GM21390 (cell line): ENCODE data around the gene FLT1.

Experiments
- ATAC-seq: cut with Tn5 transposase; IDR thresholded peaks from one replicate; pipeline ENCODE4 v1.9.1; 2021; ENCODE audit not compliant: unreplicated experiment

FLT1 gene

DNA sequence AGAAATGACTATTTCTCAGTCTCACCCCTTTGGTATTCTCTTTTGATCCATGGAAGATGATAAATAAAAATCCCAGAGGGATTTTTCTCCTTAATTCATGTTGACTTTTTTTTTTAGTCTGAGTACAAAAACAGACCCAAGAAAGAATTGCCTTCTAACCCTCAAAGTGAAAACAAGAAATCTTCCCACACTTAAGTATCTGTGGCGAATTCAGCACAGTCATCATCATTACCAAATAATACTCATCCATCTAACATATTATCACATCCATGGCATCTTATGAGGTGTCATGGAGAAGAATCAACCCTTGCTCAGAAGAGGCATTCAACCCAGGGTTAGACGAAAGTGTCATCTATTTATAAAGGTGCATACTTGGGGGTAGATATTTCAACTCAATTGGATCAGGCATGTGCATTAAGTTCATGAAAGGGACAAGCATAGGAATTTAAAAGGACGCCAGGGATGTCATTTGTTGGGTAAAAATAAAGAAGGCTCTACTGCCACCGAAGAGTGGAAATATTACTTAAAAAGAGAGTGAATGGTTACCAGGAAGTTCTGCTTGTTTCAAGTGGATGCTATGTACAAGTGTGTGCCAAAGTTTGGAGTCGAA lies 101.9 kb downstream of the FLT1 start:
- no peak for ATAC-seq

DNA sequence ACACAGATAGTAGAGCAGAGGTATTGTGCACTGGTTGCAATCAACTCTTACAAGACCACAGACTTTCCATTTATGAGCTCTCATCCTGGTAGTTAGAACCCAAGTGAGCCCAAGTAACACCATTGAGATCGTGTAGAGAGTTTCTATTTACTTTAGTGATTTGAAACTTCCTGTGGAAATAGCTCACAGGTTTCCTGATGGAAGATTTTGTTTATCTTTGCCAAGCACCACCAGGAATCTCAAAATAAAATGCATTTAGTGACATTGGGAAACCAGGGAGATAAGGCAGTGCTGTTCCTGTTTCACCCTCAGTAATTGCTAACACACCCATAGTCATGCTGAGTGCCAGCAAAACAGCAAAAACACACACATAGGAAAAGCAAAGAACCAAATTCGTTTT lies 102.5 kb downstream of the FLT1 start:
- ATAC-seq, result no peak

DNA sequence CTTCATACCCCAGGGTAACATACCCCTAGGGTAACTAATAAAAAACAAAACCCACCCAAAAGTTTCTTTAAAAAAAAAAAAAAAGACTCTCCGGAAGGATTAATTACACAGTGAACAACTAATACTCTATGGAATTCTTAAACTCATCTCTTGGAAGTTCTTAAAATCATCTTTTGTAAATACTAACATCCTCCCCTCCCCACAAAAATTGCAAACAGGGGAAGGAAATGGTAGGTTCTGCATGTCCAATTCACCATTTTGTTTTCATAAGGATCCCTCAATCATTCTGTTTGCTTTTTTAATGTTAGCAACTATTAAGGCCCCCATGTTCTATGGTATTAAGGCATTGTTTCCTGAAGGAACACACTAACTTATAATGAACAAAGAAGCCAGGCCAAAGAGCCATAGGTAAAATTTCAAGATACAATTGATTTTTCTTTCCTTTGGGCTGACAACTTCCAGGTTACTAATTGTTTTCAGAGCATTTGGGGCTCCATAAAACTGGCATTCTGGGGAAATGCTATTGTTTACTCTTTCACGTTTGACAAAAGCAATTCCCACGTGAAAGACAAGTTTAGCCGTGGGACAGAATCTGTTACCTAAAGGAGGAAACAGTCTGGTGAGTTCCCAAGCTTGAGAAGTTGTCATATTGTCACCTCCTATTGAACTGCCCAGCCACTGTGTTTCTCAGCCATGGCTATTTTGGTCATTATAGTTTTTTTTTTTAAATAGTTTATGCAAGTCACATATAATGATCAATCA lies 107.0 kb downstream of the FLT1 start:
- ATAC-seq, result no peak

DNA sequence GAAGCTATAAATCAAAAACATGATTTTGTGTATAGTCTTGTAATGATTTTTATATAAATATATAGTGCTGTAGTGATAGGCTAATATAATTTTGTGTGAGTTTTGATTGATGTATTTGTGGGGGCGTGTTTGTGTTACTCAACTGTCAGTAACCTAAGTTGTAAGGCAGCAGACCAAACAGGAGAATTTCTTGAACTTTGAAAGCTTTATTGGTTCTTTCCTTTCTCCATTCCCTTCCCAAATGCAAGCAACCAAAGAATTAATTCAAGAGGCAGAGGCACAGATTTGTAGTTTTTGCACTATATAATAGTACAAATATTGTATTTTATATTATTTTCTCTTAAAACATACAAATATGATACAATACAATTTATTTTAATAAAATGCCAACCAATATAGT lies 109.6 kb downstream of the FLT1 start:
- ATAC-seq, result no peak

DNA sequence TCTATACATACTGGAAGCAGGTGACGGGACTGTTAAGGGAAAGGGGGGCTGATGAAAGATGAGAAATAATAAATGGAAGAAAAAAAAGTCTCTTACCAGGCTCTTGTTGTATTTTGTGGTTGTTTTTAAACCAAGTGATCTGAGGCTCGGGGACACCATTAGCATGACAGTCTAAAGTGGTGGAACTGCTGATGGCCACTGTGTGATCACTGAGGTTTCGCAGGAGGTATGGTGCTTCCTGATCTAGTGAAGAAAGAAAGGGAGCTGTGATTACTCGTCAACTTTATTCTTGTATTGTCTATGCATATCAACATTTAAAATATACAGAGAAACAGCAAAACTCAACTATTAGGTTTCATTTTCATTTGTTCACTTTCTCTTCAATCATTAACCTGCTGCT lies 110.1 kb downstream of the FLT1 start:
- ATAC-seq, result no peak

DNA sequence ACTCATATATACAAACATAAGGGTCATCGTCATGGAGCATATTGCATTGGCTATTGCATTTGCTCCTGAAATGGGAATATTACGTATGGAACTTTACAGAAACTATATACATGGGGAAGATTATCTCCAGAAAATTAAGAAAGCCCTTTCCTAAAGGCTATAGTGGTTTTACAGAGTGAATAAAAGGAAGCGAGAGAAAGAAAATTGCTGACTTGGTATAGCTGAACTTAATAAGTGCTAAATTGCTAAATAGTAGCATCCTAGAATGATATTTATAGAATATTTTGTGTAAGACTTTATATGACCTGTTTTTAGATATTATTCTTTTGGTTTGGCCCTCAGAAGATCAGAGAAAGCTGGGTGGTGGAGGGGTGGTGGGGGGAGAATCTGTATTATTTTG lies 114.6 kb downstream of the FLT1 start:
- no peak for ATAC-seq

DNA sequence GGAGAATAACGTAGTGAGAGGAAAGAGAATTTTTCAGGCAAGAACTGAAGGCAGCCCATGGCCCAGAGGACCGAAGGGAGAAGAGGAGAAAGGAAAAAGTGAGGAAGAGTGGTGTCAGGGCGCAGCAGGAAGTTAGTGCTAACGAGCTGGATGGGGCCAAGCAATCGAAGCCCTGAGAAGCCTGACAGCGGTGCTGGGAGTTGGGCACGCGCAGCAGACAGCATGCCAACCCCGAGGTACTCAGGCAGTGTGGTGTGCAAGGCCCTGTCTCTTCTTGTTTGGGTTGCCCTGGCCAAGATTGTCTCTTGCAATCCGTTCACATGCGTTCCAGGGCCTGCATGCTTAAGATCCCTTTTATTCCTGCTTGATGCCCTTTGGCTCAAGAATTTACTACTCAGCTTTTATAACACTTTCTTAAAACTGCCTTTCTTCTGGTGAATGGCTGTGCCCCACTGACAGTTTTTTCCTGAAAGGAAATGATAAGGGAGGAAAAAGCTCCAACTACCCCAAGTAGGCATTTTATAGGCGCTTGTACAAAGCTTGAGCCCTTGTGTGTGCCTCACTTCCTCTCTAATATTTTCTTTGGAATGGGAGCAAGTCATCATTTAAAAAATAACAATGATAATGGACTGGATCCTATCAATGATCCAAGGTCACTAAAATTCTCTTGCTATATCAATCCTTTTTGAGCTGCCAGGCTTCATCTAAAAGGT lies 115.4 kb downstream of the FLT1 start:
- ATAC-seq, result no peak

DNA sequence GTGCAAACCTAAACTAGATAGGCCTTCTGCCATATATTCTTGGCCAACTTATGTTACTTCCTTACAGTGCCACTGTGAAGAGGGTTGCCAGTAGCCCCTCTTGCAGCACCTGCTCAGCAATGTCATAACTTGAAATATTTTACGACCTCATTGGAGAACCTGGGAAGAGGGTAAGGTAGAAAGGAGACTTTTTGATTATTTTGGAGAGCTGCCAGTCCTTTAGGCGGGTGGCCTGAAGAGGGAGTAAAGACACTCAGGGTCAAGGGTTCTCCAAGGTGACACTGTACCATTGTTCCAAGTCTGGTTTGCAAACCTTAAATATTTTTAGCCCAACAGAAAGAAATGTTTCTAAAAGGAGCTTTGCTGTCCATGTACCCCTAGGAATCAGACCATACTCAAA lies 118.3 kb downstream of the FLT1 start:
- ATAC-seq, result no peak

DNA sequence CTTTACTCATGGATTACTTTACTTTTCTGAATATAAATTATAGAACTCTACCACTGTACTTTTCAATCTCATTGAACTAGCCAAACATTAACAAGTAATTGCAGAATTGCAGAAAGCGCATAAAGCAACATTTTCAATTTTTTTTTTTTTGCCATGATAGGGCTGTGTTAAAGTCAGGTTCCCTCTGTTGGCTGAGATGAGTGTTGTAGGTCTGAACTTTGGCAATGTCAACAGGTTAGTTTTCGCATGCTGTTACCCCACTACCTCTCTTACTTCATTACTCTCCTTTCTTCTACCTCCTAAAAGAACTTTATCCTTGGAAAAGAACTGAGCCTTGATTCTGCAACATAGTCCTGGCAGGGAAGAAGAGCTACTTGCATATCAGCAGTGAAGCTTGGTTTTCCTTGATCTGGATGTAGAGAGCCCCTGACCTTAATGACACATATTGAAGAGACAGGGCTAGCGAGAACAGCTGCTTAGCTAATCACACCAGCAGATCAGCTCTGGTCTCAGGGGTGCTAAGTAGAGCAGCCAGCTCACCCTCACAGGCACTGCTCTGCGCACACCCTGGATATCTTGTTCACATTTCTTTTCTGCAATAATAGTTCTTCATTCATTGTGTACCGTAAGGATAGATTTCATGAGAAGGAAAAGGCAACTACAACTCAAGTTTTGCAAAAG lies 119.5 kb downstream of the FLT1 start:
- no peak for ATAC-seq

DNA sequence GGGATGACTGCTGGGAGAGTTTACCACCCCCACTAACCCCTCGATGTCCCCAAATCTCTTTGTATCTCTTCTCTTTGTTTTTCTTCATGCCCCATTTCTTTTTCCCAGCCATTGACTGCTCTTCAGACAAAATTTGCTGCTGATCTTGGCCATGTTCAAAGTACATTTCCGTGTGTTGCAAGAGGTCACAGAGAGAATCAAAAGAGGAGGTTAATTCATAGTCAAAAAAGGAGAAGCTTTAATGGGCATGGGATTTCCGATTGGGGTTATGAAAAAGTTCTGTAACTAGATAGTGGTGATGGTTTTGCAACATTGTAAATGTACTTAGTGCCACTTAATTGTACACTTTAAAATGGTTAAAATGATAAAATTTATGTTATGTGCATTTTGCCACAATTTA lies 121.1 kb downstream of the FLT1 start:
- ATAC-seq, result no peak

DNA sequence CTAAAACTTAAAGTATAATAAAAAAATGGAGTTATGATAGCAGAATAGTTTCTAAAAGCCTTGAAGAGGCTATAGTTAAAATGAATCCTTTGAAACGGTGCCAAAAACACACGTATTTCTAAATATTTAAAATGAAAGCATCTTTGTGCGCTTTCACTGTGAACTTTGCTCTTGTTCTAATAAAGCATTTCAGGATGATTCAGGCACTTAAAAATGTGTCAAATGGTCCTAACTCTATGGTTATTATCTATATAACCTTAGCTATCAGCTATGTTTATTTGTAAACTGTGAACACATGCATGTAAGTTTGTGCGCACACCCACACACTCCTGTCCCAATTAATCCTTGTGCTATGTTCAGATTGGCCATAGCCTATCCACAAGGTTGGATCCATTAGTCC lies 124.5 kb downstream of the FLT1 start:
- no peak for ATAC-seq

DNA sequence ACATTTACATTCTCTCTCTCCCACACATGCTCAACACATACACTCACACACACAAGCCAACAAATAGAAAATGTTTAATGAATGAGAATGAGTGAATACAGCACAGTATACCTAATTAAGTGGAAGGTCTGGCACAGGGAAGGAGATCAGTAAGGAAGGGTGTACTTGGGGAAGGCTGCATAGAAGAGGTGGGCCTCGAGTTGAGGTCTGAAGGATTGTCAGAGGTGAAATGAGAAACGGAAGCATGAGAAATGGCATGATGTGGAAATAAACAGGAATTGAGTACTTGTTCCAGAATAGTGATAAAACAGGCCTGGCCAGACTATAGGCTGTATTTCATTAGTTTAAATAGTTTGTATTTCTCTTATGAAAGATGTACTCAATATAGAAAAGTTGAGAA lies 136.2 kb downstream of the FLT1 start:
- no peak for ATAC-seq

DNA sequence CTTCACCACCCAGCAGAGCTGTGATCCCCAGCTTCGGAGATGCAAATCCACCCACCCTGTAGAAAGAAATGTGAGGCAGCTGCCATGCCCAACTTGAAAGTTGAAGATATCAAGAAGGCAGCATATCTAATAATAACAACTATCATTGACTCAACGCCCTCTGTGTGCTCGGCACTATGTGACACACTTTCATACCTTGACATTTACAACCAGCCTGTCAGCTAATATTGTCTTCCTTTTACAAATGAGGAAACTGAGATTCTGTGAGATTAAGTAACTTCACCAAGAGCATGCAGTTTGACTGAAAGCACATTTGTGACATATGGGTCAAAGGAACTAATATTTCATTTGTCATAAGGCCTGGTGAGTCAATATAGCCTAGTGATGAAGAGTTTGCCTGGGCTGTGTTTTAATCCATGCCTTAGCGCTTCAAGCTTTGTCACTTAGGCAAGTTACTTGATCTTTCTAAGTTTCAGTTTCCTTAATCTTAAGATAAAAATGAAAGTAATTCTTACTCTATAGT lies 137.0 kb downstream of the FLT1 start:
- ATAC-seq, result no peak

DNA sequence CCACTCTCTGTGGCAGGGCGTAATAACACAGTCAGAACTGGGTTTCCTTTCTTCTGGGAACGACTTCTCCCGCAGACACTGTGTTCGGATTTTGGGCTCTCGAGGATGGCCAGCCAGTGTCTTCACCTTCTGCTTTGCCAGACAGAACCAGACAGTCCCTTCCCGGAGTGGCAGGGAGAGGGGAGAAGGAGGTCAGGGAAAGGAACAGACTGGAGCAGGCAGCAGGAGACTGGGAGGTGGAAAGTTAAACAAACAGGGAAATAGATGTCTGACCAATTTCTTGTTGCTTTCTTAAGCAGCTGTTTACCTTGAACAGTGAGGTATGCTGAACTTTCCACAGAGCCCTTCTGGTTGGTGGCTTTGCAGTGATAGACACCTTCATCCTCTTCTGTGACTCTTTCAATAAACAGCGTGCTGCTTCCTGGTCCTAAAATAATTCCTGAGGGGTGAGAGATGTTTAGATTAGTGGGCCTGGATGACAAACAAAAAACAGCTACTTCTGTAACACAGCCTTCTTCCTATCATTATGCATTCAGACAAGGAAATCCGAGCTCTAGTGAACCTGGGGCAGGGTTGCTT lies 137.6 kb downstream of the FLT1 start:
- no peak for ATAC-seq

DNA sequence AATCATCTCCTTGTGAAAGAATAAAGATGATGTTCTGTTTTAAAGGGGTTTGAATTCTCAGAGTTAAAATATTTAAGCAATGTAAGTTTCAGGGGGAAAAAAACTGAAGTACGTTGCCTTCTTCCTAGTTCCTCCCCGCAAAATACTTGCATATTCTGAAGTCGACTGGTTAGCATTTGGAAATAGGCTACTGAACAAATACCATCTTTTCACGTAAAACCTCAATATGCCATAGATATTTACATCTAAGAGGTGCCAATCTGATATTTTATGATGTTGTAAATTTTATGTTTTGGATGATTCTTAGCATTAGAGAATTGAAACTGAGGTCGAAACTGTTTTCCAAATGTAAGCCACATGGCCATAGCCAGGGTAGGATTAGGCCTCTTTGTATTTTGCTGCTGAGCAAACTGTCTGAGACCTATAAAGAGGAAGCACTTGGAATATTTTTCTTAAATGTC lies 138.3 kb downstream of the FLT1 start:
- no peak for ATAC-seq

DNA sequence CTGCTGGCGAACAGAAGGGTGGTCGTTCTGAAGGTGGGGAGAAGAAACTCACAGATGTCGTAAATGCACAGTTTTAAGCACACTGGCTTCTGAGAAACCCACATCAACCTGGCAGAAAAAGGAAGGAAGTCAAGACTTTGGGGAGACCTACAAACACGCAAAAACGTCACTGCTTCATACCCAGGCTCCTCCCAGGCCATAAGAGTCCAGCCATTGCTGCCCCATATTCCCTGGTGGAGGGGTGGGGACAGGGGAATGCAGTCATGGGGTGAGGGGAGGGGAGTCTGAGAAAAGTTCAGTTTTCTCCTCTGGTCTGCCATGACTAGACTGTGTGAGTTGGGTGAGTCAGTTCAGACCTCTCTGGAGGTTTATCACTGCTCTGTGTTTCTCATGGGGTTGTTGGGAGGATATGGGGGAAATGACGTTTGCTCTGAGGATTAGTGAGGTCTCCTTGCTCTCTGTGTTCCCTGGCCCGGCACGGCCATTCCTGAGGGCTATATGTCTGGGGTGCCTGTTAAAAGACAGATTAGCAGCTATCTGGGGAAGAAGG lies 139.0 kb downstream of the FLT1 start:
- no peak for ATAC-seq

DNA sequence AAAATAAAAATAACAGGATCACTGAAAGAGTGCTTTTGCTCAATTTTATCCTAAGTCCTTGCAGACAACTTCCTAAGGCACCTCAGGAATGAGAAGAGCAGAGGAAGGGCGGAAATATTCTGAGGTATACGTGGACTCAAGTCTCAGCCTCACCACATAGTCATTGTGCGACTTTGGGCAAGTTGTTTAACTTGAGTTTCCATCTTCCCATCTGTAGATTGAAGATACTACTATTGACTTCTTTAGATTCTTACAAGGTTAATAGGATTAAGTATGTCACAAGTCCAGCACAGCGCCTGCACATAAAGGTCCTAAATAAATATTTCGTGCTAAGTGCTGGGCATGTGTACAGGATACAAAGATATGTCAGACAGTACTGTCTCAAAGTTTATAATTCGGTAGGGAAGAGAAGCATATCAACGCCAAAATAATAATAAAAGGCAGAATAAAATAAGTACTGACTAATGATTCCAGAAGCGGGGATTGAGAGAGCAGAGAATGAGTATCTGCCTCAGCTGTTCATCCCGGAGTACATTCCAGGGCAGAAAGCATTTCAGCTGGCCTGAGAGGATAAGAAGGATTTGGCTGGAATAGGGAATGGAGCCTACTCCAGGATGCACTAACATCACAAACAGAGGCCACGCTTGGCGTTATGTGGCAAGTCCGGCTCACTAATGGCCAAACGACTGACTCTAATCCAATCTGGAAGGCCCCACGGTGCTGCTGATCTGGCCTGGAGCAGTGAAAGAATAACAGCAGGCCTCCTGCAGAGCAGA lies 139.7 kb downstream of the FLT1 start:
- ATAC-seq, result no peak

DNA sequence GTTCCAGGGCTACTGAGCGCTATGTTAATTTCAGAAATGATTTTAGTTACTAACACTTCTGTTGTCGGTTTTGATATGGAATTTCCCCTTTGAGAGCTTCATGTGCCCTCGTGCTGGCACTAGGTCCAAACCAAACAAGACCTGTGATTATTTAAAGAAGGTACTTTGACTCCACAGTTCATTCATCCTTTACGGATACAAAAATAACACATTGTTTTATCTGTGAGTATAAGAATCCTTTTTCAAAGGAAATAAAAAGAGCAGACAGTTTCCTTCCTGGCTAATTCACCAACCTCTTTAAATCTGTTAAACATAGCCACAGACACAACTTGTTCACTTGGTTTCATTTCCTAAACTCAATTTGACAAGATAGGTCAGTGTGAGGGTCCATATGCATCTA lies 141.2 kb downstream of the FLT1 start:
- ATAC-seq, result no peak

DNA sequence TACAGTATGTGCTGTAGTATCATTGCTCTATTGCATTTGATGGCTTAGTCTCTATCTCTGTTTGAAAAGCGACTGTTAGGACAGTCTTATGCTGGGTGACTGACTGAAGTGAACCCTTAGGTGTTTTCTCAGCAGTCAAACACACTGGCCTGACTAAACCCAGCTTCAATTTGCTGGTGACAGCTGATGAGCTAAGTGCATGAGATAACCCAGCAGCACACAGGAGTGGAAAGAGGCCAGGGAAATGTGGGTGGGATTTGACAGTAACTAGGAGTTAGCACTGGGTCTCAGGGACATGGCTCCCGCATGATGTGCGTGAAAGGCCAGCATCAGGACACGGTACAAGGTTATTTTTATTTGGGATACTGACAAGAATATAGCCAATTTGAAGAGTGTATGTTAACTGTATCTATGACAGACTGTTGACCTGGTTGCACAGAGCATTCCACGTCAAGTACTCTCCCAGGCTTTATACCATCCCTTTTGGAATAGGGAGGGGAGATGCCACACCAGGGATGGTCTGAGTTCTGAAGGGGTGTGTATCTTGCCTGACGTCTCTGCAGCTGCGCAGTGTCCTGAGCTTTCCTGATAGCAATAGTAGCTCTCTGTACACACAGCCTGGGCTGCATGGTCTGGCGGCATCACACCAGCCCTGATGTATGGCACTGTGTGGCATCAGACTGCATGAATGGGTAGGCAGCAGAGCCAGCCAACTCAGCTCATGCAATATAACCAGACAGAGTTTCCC lies 144.8 kb downstream of the FLT1 start:
- no peak for ATAC-seq
